ENCODE data around the gene BCR. TPM values are rescaled to one million over a fixed set of nuclear protein-coding genes. Genes with fewer than 3 reads are reported as not detected.

BCR gene
- total RNA-seq, 1 donor from 2014 or later, result 78.3 TPM

- Histone ChIP-seq H3K27me3 (no peaks in the 10 kb centered on the region), H3K27ac (no peak overlapping the region), H3K4me3 (no peak overlapping the region), H3K4me1 (no peaks in the 10 kb centered on the region), H3K9me3 (no peaks in the 10 kb centered on the region), H3K36me3 (no peaks in the 10 kb centered on the region)
- ATAC-seq (no peak), DNase-seq (no peak)
- intact Hi-C loops (cut with DNase I), result no loop called here
- no peak for TF ChIP-seq CTCF (IDR thresholded peaks at IDR 0.05)
Observed at GRCh38 chr22:23163665-23164064, 16.6 kb upstream of the BCR start.

- Histone ChIP-seq H3K9me3 (no peaks in the 10 kb centered on the region), H3K4me3 (no peak overlapping the region), H3K27ac (no peak overlapping the region), H3K36me3 (no peaks in the 10 kb centered on the region), H3K4me1 (no peaks in the 10 kb centered on the region), H3K27me3 (no peaks in the 10 kb centered on the region)
- DNase-seq, result no peak
- no peak for ATAC-seq
- intact Hi-C loops (cut with DNase I), result no loop called here
- TF ChIP-seq CTCF (IDR thresholded peaks at IDR 0.05), result no peak
Observed at GRCh38 chr22:23164091-23164490, 16.2 kb upstream of the BCR start.

- no peak for ATAC-seq
- no peak overlapping the region for H3K4me3 ChIP-seq
- no peaks in the 10 kb centered on the region for H3K36me3 ChIP-seq
- intact Hi-C loops (cut with DNase I), result no loop called here
- H3K27ac ChIP-seq, result no peak overlapping the region
- DNase-seq, result no peak
- no peaks in the 10 kb centered on the region for H3K4me1 ChIP-seq
- no peak for TF ChIP-seq CTCF (IDR thresholded peaks at IDR 0.05)
- H3K9me3 ChIP-seq, result no peaks in the 10 kb centered on the region
- H3K27me3 ChIP-seq, result no peaks in the 10 kb centered on the region
Observed at GRCh38 chr22:23166042-23166831, 14.1 kb upstream of the BCR start.

- no peak overlapping the region for H3K27ac ChIP-seq
- intact Hi-C loops (cut with DNase I), result no loop called here
- no peak overlapping the region for H3K4me3 ChIP-seq
- H3K9me3 ChIP-seq, result no peaks in the 10 kb centered on the region
- no peaks in the 10 kb centered on the region for H3K36me3 ChIP-seq
- ATAC-seq (no peak), DNase-seq (no peak)
- H3K4me1 ChIP-seq, result no peaks in the 10 kb centered on the region
- TF ChIP-seq CTCF (IDR thresholded peaks at IDR 0.05), result no peak
- no peaks in the 10 kb centered on the region for H3K27me3 ChIP-seq
Observed at GRCh38 chr22:23166841-23167616, 13.3 kb upstream of the BCR start.

- no peak for TF ChIP-seq CTCF (IDR thresholded peaks at IDR 0.05)
- no peak for ATAC-seq
- intact Hi-C loops (cut with DNase I), result no loop called here
- H3K27ac ChIP-seq, result no peak overlapping the region
- no peak for DNase-seq
- no peaks in the 10 kb centered on the region for H3K9me3 ChIP-seq
- no peak overlapping the region for H3K4me3 ChIP-seq
- H3K4me1 ChIP-seq, result no peaks in the 10 kb centered on the region
- H3K36me3 ChIP-seq, result no peaks in the 10 kb centered on the region
- H3K27me3 ChIP-seq, result no peaks in the 10 kb centered on the region
Observed at GRCh38 chr22:23168391-23169042, 11.8 kb upstream of the BCR start.

Data from upper lobe of right lung (tissue), 1 donor.